Duodenal mucosa (tissue), 2 donors: ENCODE measurements around the gene GSTA5.
"Not testable (repeated sequence)": the region's sequence is repeated elsewhere in the genome, so short reads cannot be mapped to it uniquely, and the experiment has no call there.

Experiments used
- H3K27ac ChIP-seq: one replicate; pipeline ENCODE4 v1.7.0; 2013; ENCODE audit warnings: low read depth, low read length
- H3K27me3 ChIP-seq, 2 donors: one replicate each; pipeline ENCODE4 v1.7.0; 2013; ENCODE audit warnings: low read length in 2 of 2, control low read depth in 1 of 2; ENCODE audit not compliant: insufficient read depth in 2 of 2, control insufficient read depth in 1 of 2
- H3K36me3 ChIP-seq, 2 donors: one replicate each; pipeline ENCODE4 v1.7.0; 2013; ENCODE audit warnings: low read length in 2 of 2, control low read depth in 1 of 2; ENCODE audit not compliant: insufficient read depth in 2 of 2, control insufficient read depth in 1 of 2
- H3K4me1 ChIP-seq, 2 donors: one replicate each; pipeline ENCODE4 v1.7.0; 2013; ENCODE audit warnings: low read length in 2 of 2, control low read depth in 1 of 2; ENCODE audit not compliant: insufficient read depth in 2 of 2, control insufficient read depth in 1 of 2
- H3K4me3 ChIP-seq, 2 donors: one replicate each; pipeline ENCODE4 v1.7.0; 2013; ENCODE audit warnings: low read length in 2 of 2, low read depth in 1 of 2
- H3K9ac ChIP-seq, 2 donors: one replicate each; pipeline ENCODE4 v1.7.0; 2013; ENCODE audit warnings: low read length in 2 of 2, low read depth in 1 of 2
- H3K9me3 ChIP-seq, 2 donors: one replicate each; pipeline ENCODE4 v1.7.0; 2013; ENCODE audit warnings: low read length in 2 of 2, control low read depth in 1 of 2; ENCODE audit not compliant: control insufficient read depth in 1 of 2

The GSTA5 gene

GRCh38 chr6:52871621-52872020 lies 31.0 kb upstream of the GSTA5 start:
- Histone ChIP-seq H3K4me1 (peaks cover 4 to 18% of the 10 kb centered on the region in 2 donors), H3K9me3 (no peaks in the 10 kb centered on the region), H3K27ac (no peak overlapping the region), H3K9ac (no peak overlapping the region), H3K4me3 (no peak overlapping the region), H3K27me3 (no peaks in the 10 kb centered on the region), H3K36me3 (no peaks in the 10 kb centered on the region)

- not testable (repeated sequence) for H3K4me3 ChIP-seq, H3K27ac ChIP-seq, H3K9me3 ChIP-seq, H3K9ac ChIP-seq, H3K27me3 ChIP-seq, H3K36me3 ChIP-seq
- H3K4me1 ChIP-seq, result peaks cover 4 to 15% of the 10 kb centered on the region in 2 donors
These were observed 29.9 kb upstream of the GSTA5 start for GRCh38 chr6:52870335-52871091.

- H3K36me3 ChIP-seq, H3K9ac ChIP-seq, H3K27me3 ChIP-seq, H3K9me3 ChIP-seq, H3K4me3 ChIP-seq, H3K27ac ChIP-seq: not testable (repeated sequence)
- peaks cover 4 to 15% of the 10 kb centered on the region in 2 donors for H3K4me1 ChIP-seq
These were observed 28.3 kb upstream of the GSTA5 start for GRCh38 chr6:52868899-52869298.

GRCh38 chr6:52868240-52868639 lies 27.6 kb upstream of the GSTA5 start:
- Histone ChIP-seq H3K36me3 (no peaks in the 10 kb centered on the region), H3K4me1 (peaks cover 4 to 15% of the 10 kb centered on the region in 2 donors), H3K4me3 (no peak overlapping the region), H3K9ac (no peak overlapping the region), H3K27me3 (no peaks in the 10 kb centered on the region), H3K27ac (no peak overlapping the region), H3K9me3 (no peaks in the 10 kb centered on the region)

- H3K9ac ChIP-seq, H3K9me3 ChIP-seq, H3K4me1 ChIP-seq, H3K27me3 ChIP-seq, H3K27ac ChIP-seq, H3K36me3 ChIP-seq, H3K4me3 ChIP-seq: not testable (repeated sequence)
These were observed 20.5 kb upstream of the GSTA5 start for GRCh38 chr6:52861151-52861550.

- Histone ChIP-seq H3K36me3 (no peaks in the 10 kb centered on the region), H3K27me3 (no peaks in the 10 kb centered on the region), H3K9me3 (no peaks in the 10 kb centered on the region), H3K9ac (no peak overlapping the region), H3K4me3 (no peak overlapping the region), H3K27ac (no peak overlapping the region), H3K4me1 (no peaks in the 10 kb centered on the region)
These were observed 17.8 kb upstream of the GSTA5 start for GRCh38 chr6:52858416-52858815.

- not testable (repeated sequence) for H3K27ac ChIP-seq, H3K4me3 ChIP-seq, H3K36me3 ChIP-seq, H3K9me3 ChIP-seq, H3K9ac ChIP-seq, H3K27me3 ChIP-seq, H3K4me1 ChIP-seq
These were observed 15.5 kb upstream of the GSTA5 start for GRCh38 chr6:52856137-52856536.

- no peaks in the 10 kb centered on the region for H3K27me3 ChIP-seq
These were observed 8.5 kb upstream of the GSTA5 start for GRCh38 chr6:52849137-52849536.

GRCh38 chr6:52846002-52846401 lies 5.4 kb upstream of the GSTA5 start:
- peaks cover 0 to 3% of the 10 kb centered on the region in 2 donors for H3K9me3 ChIP-seq
- no peak overlapping the region for H3K27ac ChIP-seq
- H3K4me3 ChIP-seq, result no peak overlapping the region

More at GRCh38 chr6:52849137-52849536, 8.5 kb upstream of the GSTA5 start:
- no peak overlapping the region for H3K4me3 ChIP-seq
- peaks cover 0 to 3% of the 10 kb centered on the region in 2 donors for H3K9me3 ChIP-seq
- no peak overlapping the region for H3K27ac ChIP-seq
- no peak overlapping the region for H3K9ac ChIP-seq
- no peaks in the 10 kb centered on the region for H3K36me3 ChIP-seq
- H3K4me1 ChIP-seq, result peaks cover 0 to 7% of the 10 kb centered on the region in 2 donors

GRCh38 chr6:52843605-52844004 lies 3.0 kb upstream of the GSTA5 start:
- H3K9ac ChIP-seq, result no peak overlapping the region
- peaks cover 0 to under 1% of the 10 kb centered on the region in 2 donors for H3K9me3 ChIP-seq
- no peak overlapping the region for H3K27ac ChIP-seq
- H3K36me3 ChIP-seq, result no peaks in the 10 kb centered on the region
- H3K4me3 ChIP-seq, result no peak overlapping the region
- peaks cover 0 to 10% of the 10 kb centered on the region in 2 donors for H3K4me1 ChIP-seq
- H3K27me3 ChIP-seq, result no peaks in the 10 kb centered on the region

More at GRCh38 chr6:52846002-52846401, 5.4 kb upstream of the GSTA5 start:
- H3K27me3 ChIP-seq, result no peaks in the 10 kb centered on the region
- H3K9ac ChIP-seq, result no peak overlapping the region
- H3K36me3 ChIP-seq, result no peaks in the 10 kb centered on the region
- peaks cover 0 to 10% of the 10 kb centered on the region in 2 donors for H3K4me1 ChIP-seq
